IPS-15b (cell line): ENCODE measurements around the gene DIABLO.
A peak's percentile ranks its signal among the peaks of the same experiment; 100 is the strongest.
"Not testable (repeated sequence)": the region's sequence is repeated elsewhere in the genome, so short reads cannot be mapped to it uniquely, and the experiment has no call there.

Source experiments
- H3K27me3 ChIP-seq: one replicate; pipeline ENCODE4 v1.6.1; 2013; ENCODE audit warnings: low read length; ENCODE audit not compliant: control insufficient read depth, insufficient read depth
- H3K36me3 ChIP-seq: one replicate; pipeline ENCODE4 v1.6.1; 2013; ENCODE audit warnings: low read length; ENCODE audit not compliant: control insufficient read depth, insufficient read depth
- H3K4me1 ChIP-seq: one replicate; pipeline ENCODE4 v1.6.1; 2013; ENCODE audit warnings: mild to moderate bottlenecking, low read length; ENCODE audit not compliant: control insufficient read depth, insufficient read depth
- H3K4me3 ChIP-seq: one replicate; pipeline ENCODE4 v1.5.1; 2013; ENCODE audit warnings: low read depth, low read length
- H3K9ac ChIP-seq: one replicate; pipeline ENCODE4 v1.6.1; 2013; ENCODE audit warnings: low read depth, mild to moderate bottlenecking, low read length
- H3K9me3 ChIP-seq: one replicate; pipeline ENCODE4 v1.6.1; 2013; ENCODE audit warnings: mild to moderate bottlenecking, low read length; ENCODE audit not compliant: control insufficient read depth, insufficient read depth

The DIABLO gene

GRCh38 chr12:122208073-122208820 lies 17.6 kb downstream of the DIABLO start:
- peaks cover 17% of the 10 kb centered on the region for H3K27me3 ChIP-seq
- H3K36me3 ChIP-seq: peaks cover 28% of the 10 kb centered on the region
- no peaks in the 10 kb centered on the region for H3K9me3 ChIP-seq
- H3K4me3 ChIP-seq: no peak overlapping the region
- H3K9ac ChIP-seq: no peak overlapping the region
- no peaks in the 10 kb centered on the region for H3K4me1 ChIP-seq

- H3K4me3 ChIP-seq: no peak overlapping the region
- H3K27me3 ChIP-seq: peaks cover 26% of the 10 kb centered on the region
- H3K9me3 ChIP-seq: no peaks in the 10 kb centered on the region
- H3K9ac ChIP-seq: no peak overlapping the region
- no peaks in the 10 kb centered on the region for H3K4me1 ChIP-seq
- H3K36me3 ChIP-seq: peaks cover 24% of the 10 kb centered on the region
These were observed 18.5 kb downstream of the DIABLO start for GRCh38 chr12:122207391-122207790.

- H3K36me3 ChIP-seq: peaks cover 22% of the 10 kb centered on the region
- peaks cover 30% of the 10 kb centered on the region for H3K27me3 ChIP-seq
- no peak overlapping the region for H3K4me3 ChIP-seq
- no peaks in the 10 kb centered on the region for H3K9me3 ChIP-seq
- no peaks in the 10 kb centered on the region for H3K4me1 ChIP-seq
- no peak overlapping the region for H3K9ac ChIP-seq
These were observed 18.9 kb downstream of the DIABLO start for GRCh38 chr12:122206976-122207375.

GRCh38 chr12:122206111-122206881 lies 19.6 kb downstream of the DIABLO start:
- H3K9ac ChIP-seq: no peak overlapping the region
- no peaks in the 10 kb centered on the region for H3K9me3 ChIP-seq
- H3K27me3 ChIP-seq: peaks cover 33% of the 10 kb centered on the region
- H3K4me3 ChIP-seq: no peak overlapping the region
- no peaks in the 10 kb centered on the region for H3K4me1 ChIP-seq
- H3K36me3 ChIP-seq: peaks cover 16% of the 10 kb centered on the region

GRCh38 chr12:122205053-122205925 lies 20.6 kb downstream of the DIABLO start:
- H3K27me3 ChIP-seq: peaks cover 33% of the 10 kb centered on the region
- H3K4me1 ChIP-seq: no peaks in the 10 kb centered on the region
- peaks cover 15% of the 10 kb centered on the region for H3K36me3 ChIP-seq
- peak overlapping the region; percentile 4 for H3K4me3 ChIP-seq
- no peaks in the 10 kb centered on the region for H3K9me3 ChIP-seq
- H3K9ac ChIP-seq: no peak overlapping the region

- H3K4me1 ChIP-seq: no peaks in the 10 kb centered on the region
- peaks cover 12% of the 10 kb centered on the region for H3K36me3 ChIP-seq
- peaks cover 33% of the 10 kb centered on the region for H3K27me3 ChIP-seq
- H3K9me3 ChIP-seq: no peaks in the 10 kb centered on the region
- H3K9ac ChIP-seq: no peak overlapping the region
- H3K4me3 ChIP-seq: peak overlapping the region; percentile 65
These were observed 21.4 kb downstream of the DIABLO start for GRCh38 chr12:122204167-122205052.

GRCh38 chr12:122203301-122204166 lies 22.3 kb downstream of the DIABLO start, which contains the start of gene B3GNT4:
TSS of gene B3GNT4 (plus strand) at chr12:122203709. CDS start at chr12:122204619, 910 bp downstream.
- Histone ChIP-seq H3K9ac (no peak within 1 kb of the TSS), H3K4me3 (peak within 1 kb of the TSS; percentile 65), H3K9me3 (no peaks in the 10 kb centered on the region), H3K4me1 (no peaks in the 10 kb centered on the region), H3K36me3 (peaks cover 7% of the 10 kb centered on the region), H3K27me3 (peaks cover 33% of the 10 kb centered on the region)

GRCh38 chr12:122202811-122203210 lies 23.0 kb downstream of the DIABLO start:
- not testable (repeated sequence) for H3K9ac ChIP-seq, H3K36me3 ChIP-seq, H3K9me3 ChIP-seq, H3K4me1 ChIP-seq
- Histone ChIP-seq H3K4me3 (peak overlapping the region; percentile 65), H3K27me3 (peaks cover 33% of the 10 kb centered on the region)

GRCh38 chr12:122202017-122202416 lies 23.8 kb downstream of the DIABLO start:
- H3K4me3 ChIP-seq: no peak overlapping the region
- H3K4me1 ChIP-seq: no peaks in the 10 kb centered on the region
- H3K9ac ChIP-seq: no peak overlapping the region
- peaks cover 33% of the 10 kb centered on the region for H3K27me3 ChIP-seq
- no peaks in the 10 kb centered on the region for H3K9me3 ChIP-seq
- peaks cover 2% of the 10 kb centered on the region for H3K36me3 ChIP-seq

GRCh38 chr12:122201381-122201780 lies 24.5 kb downstream of the DIABLO start:
- Histone ChIP-seq H3K27me3 (peaks cover 36% of the 10 kb centered on the region), H3K4me3 (no peak overlapping the region), H3K4me1 (no peaks in the 10 kb centered on the region), H3K9ac (no peak overlapping the region), H3K36me3 (no peaks in the 10 kb centered on the region), H3K9me3 (no peaks in the 10 kb centered on the region)
